GM23338 (cell line): ENCODE data around the gene ALOX5AP. TPM values are rescaled to one million over a fixed set of nuclear protein-coding genes. Genes with fewer than 3 reads are reported as not detected.

Experiments used
- ATAC-seq: fragments of 200-7000 bp; cut with Tn5 transposase; 3 replicates; pipeline ENCODE4 v1.9.1; 2020
- DNase-seq: peaks from one replicate; pipeline ENCODE4 v3.0.0-alpha.2; 2015; ENCODE audit warnings: low spot score
- H2AFZ ChIP-seq: fragments of 200-600 bp; sonication (generic); 2 replicates; pipeline ENCODE4 v1.8.0; 2016; ENCODE audit warnings: antibody characterized with exemption, mild to moderate bottlenecking, moderate library complexity
- H3F3A ChIP-seq: fragments of 200-600 bp; sonication (generic); replicated peaks from 2 replicates; pipeline ENCODE4 v1.8.0; 2017; ENCODE audit warnings: antibody characterized with exemption, mixed run types, low read depth
- H3K27ac ChIP-seq: fragments of 200-600 bp; sonication (generic); 2 replicates; pipeline ENCODE4 v1.6.1; 2016; ENCODE audit warnings: low read depth
- H3K27me3 ChIP-seq: fragments of 200-600 bp; sonication (generic); 2 replicates; pipeline ENCODE4 v1.8.0; 2016; ENCODE audit warnings: mild to moderate bottlenecking, mixed run types, moderate library complexity; ENCODE audit not compliant: insufficient read depth
- H3K36me3 ChIP-seq: fragments of 200-600 bp; sonication (generic); 2 replicates; pipeline ENCODE4 v1.8.0; 2016; ENCODE audit warnings: mild to moderate bottlenecking; ENCODE audit not compliant: insufficient read depth
- H3K4me1 ChIP-seq: fragments of 200-600 bp; sonication (generic); 2 replicates; pipeline ENCODE4 v1.8.0; 2016; ENCODE audit warnings: mild to moderate bottlenecking, moderate library complexity; ENCODE audit not compliant: insufficient read depth
- H3K4me2 ChIP-seq: fragments of 200-600 bp; sonication (generic); 2 replicates; pipeline ENCODE4 v1.7.1; 2017; ENCODE audit warnings: mixed run types
- H3K4me3 ChIP-seq: fragments of 200-600 bp; sonication (generic); 2 replicates; pipeline ENCODE4 v1.6.1; 2016; ENCODE audit warnings: mixed run types
- H3K79me2 ChIP-seq: fragments of 200-600 bp; sonication (generic); replicated peaks from 2 replicates; pipeline ENCODE4 v1.8.0; 2017; ENCODE audit warnings: mild to moderate bottlenecking; ENCODE audit not compliant: insufficient read depth
- H3K9me2 ChIP-seq: fragments of 200-600 bp; sonication (generic); 2 replicates; pipeline ENCODE4 v1.8.0; 2017; ENCODE audit not compliant: insufficient read depth
- H4K20me1 ChIP-seq: fragments of 200-600 bp; sonication (generic); replicated peaks from 2 replicates; pipeline ENCODE4 v1.8.0; 2017; ENCODE audit warnings: mild to moderate bottlenecking; ENCODE audit not compliant: insufficient read depth
- H3K27ac Mint-ChIP-seq: 2 replicates; pipeline ENCODE4 v1.8.0; 2020; ENCODE audit warnings: inconsistent platforms, mild to moderate bottlenecking, moderate library complexity, mixed read lengths
- H3K27me3 Mint-ChIP-seq: 3 replicates; pipeline ENCODE4 v1.8.0; 2022; ENCODE audit warnings: low read depth, mild to moderate bottlenecking, moderate library complexity, mixed read lengths, inconsistent platforms; ENCODE audit not compliant: insufficient read depth, poor library complexity
- H3K36me3 Mint-ChIP-seq: 3 replicates; pipeline ENCODE4 v1.8.0; 2021; ENCODE audit warnings: low read depth, mild to moderate bottlenecking, inconsistent platforms, moderate library complexity, mixed read lengths
- H3K4me1 Mint-ChIP-seq: 3 replicates; pipeline ENCODE4 v1.8.0; 2020; ENCODE audit warnings: mild to moderate bottlenecking, inconsistent platforms, mixed read lengths
- H3K4me3 Mint-ChIP-seq: 3 replicates; pipeline ENCODE4 v1.8.0; 2021; ENCODE audit warnings: moderate library complexity, mild to moderate bottlenecking, inconsistent platforms, mixed read lengths
- H3K9me3 Mint-ChIP-seq: 3 replicates; pipeline ENCODE4 v1.8.0; 2020; ENCODE audit warnings: moderate library complexity, mild to moderate bottlenecking, inconsistent platforms, mixed read lengths
- CREB1 ChIP-seq: fragments of 250-450 bp; sonication (Bioruptor Pico); IDR thresholded peaks from 2 replicates; pipeline ENCODE4 v1.5.0; 2020; ENCODE audit warnings: low read depth, mild to moderate bottlenecking, moderate library complexity
- EZH2 ChIP-seq: fragments of 200-600 bp; sonication (generic); IDR thresholded peaks from one replicate; pipeline ENCODE4 v1.8.0; 2017; ENCODE audit warnings: antibody characterized with exemption, mild to moderate bottlenecking, low read depth; ENCODE audit not compliant: unreplicated experiment
- EZH2phosphoT487 ChIP-seq: fragments of 200-600 bp; sonication (generic); IDR thresholded peaks from one replicate; pipeline ENCODE4 v1.8.1; 2018; ENCODE audit warnings: antibody characterized with exemption; ENCODE audit not compliant: unreplicated experiment
- JUNB ChIP-seq: IDR thresholded peaks from one replicate; pipeline ENCODE4 v1.6.1; 2016; ENCODE audit warnings: antibody characterized with exemption; ENCODE audit not compliant: unreplicated experiment
- NANOG ChIP-seq: IDR thresholded peaks from 2 replicates; pipeline ENCODE4 v1.6.1; 2016; ENCODE audit warnings: antibody characterized with exemption, borderline replicate concordance
- POLR2AphosphoS5 ChIP-seq: IDR thresholded peaks from 2 replicates; pipeline ENCODE4 v1.6.1; 2016; ENCODE audit warnings: antibody characterized with exemption, low read depth
- STAT1 ChIP-seq: IDR thresholded peaks from one replicate; pipeline ENCODE4 v1.6.1; 2016; ENCODE audit warnings: antibody characterized with exemption; ENCODE audit not compliant: unreplicated experiment
- ZNF331 ChIP-seq: fragments of 250-450 bp; sonication (Bioruptor Pico); IDR thresholded peaks from 2 replicates; pipeline ENCODE4 v1.5.0; 2020; ENCODE audit warnings: low read depth, mild to moderate bottlenecking, moderate library complexity
- polyA plus RNA-seq: library from polyadenylated mRNA; unstranded; fragments of >200 nt; fragmentation: Nextera tagmentation; extraction: Ambion mirVana; gene quantifications from 2 replicates; pipeline ENCODE4 v1.2.1, GENCODE V29; 2016
- total RNA-seq: library from RNA; depleted of rRNA; stranded (reverse); fragments of >200 nt; shearing (Covaris generic); gene quantifications from 2 replicates; pipeline ENCODE4 v1.2.3, GENCODE V29; 2014
- TF ChIP-seq, protein P1 (sequence below), 2 experiments: fragments of 200-600 bp in 1 of 2; sonication (generic) in 1 of 2; conservative IDR thresholded peaks; 2 replicates each; pipeline versions ENCODE4 v1.5.1 to v1.6.1; 2016 to 2017; ENCODE audit warnings: antibody characterized with exemption in 2 of 2, low read depth in 2 of 2, mild to moderate bottlenecking in 2 of 2, moderate library complexity in 1 of 2
- TF ChIP-seq, protein P2 (sequence below): IDR thresholded peaks from one replicate; pipeline ENCODE4 v1.6.1; 2018; ENCODE audit warnings: antibody characterized with exemption; ENCODE audit not compliant: unreplicated experiment
- TF ChIP-seq, protein P3 (sequence below): IDR thresholded peaks from 2 replicates; pipeline ENCODE4 v1.6.1; 2016; ENCODE audit warnings: antibody characterized with exemption

The ALOX5AP gene
- total and polyA plus RNA-seq, 2 experiments from 2014 or later: 0.23 TPM; not detected in 1

DNA sequence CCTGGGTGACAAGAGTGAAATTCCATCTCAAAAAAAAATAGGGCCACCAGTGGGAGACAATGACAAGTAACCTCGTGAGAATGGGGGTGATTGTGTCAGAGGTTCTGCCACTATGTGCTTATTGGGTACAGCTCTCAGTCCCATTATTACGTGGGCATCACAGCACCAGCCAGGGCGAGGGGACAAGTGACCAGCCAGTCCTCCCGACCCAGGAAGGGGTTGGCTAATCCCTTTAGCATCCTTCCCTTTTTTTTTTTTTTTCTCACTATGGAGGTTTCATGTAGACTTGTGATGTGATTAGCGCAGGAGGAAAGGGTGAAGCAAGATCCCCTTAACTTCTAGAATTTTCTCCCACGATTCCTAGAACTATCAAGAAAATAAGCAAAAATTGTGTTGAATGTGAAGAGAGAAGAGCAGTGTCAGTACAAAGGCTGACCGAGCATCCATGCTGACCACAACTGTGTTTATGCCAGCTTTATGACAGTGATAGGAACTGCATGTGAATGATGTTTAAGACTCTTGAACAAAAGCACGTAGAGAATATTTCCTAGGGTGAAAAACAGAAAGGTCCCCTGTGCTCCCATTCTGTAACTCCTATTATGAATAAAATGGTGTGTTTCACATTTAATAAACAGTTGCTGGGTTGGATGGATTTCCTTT lies 50.0 kb downstream of the ALOX5AP start:
- Histone ChIP-seq H3K36me3 (no peaks in the 10 kb centered on the region), H3K4me3 (no peak overlapping the region), H2AFZ (no peak overlapping the region), H3K4me2 (no peak overlapping the region), H4K20me1 (no peaks in the 10 kb centered on the region), H3K27me3 (no peaks in the 10 kb centered on the region), H3K9me2 (peaks cover 3% of the 10 kb centered on the region; the same call in 1 of the 2 replicates), H3K79me2 (no peaks in the 10 kb centered on the region), H3K4me1 (no peaks in the 10 kb centered on the region), H3K27ac (no peak overlapping the region), H3F3A (no peaks in the 10 kb centered on the region)
- no peak overlapping the region for H3K27ac Mint-ChIP-seq
- ATAC-seq: no peak
- no peaks in the 10 kb centered on the region for H3K4me1 Mint-ChIP-seq
- no peaks in the 10 kb centered on the region for H3K27me3 Mint-ChIP-seq
- H3K36me3 Mint-ChIP-seq: no peaks in the 10 kb centered on the region
- no peak for DNase-seq
- no peak for TF ChIP-seq ZNF331 (CRISPR knock-in tag)
- TF ChIP-seq NANOG: no peak
- no peak for TF ChIP-seq JUNB
- TF ChIP-seq CREB1 (CRISPR knock-in tag): no peak
- no peak for TF ChIP-seq POLR2AphosphoS5
- H3K4me3 Mint-ChIP-seq: no peak overlapping the region
- peaks cover 10% of the 10 kb centered on the region; the same call in 2 of the 3 replicates for H3K9me3 Mint-ChIP-seq

DNA sequence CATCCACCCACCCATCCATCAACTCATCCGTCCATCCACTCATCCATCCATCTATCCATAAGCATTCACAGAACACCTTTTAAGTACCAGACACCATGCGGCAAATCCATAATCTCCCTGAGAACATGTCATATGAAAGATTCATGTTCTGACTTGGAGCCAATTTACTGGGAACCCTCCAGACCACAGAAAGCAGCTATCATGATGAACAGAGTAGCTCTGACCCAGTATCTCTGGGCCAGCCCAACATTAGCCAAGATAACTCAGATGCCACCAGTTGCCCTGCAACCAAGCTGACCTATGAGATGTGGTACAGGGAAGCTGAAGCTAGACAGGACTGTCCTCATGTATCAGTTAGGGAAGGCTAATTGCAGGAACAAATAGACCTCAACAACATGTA lies 51.3 kb downstream of the ALOX5AP start:
- Histone ChIP-seq H3K4me3 (no peak overlapping the region), H4K20me1 (no peaks in the 10 kb centered on the region), H3K36me3 (no peaks in the 10 kb centered on the region), H2AFZ (no peak overlapping the region), H3K27ac (no peak overlapping the region), H3F3A (no peaks in the 10 kb centered on the region), H3K4me1 (no peaks in the 10 kb centered on the region), H3K27me3 (no peaks in the 10 kb centered on the region), H3K4me2 (no peak overlapping the region), H3K9me2 (peaks cover 3% of the 10 kb centered on the region; the same call in 1 of the 2 replicates), H3K79me2 (no peaks in the 10 kb centered on the region)
- H3K9me3 Mint-ChIP-seq: peaks cover 5% of the 10 kb centered on the region; the same call in 2 of the 3 replicates
- no peaks in the 10 kb centered on the region for H3K4me1 Mint-ChIP-seq
- no peak for DNase-seq
- no peak overlapping the region for H3K27ac Mint-ChIP-seq
- no peak for ATAC-seq
- H3K4me3 Mint-ChIP-seq: no peak overlapping the region
- no peaks in the 10 kb centered on the region for H3K27me3 Mint-ChIP-seq
- no peaks in the 10 kb centered on the region for H3K36me3 Mint-ChIP-seq
- TF ChIP-seq POLR2AphosphoS5 (no peak), CREB1 (CRISPR knock-in tag) (no peak), NANOG (no peak), JUNB (no peak), EZH2phosphoT487 (no peak), ZNF331 (CRISPR knock-in tag) (no peak), STAT1 (no peak), EZH2 (no peak)
- TF ChIP-seq, protein P1, sequence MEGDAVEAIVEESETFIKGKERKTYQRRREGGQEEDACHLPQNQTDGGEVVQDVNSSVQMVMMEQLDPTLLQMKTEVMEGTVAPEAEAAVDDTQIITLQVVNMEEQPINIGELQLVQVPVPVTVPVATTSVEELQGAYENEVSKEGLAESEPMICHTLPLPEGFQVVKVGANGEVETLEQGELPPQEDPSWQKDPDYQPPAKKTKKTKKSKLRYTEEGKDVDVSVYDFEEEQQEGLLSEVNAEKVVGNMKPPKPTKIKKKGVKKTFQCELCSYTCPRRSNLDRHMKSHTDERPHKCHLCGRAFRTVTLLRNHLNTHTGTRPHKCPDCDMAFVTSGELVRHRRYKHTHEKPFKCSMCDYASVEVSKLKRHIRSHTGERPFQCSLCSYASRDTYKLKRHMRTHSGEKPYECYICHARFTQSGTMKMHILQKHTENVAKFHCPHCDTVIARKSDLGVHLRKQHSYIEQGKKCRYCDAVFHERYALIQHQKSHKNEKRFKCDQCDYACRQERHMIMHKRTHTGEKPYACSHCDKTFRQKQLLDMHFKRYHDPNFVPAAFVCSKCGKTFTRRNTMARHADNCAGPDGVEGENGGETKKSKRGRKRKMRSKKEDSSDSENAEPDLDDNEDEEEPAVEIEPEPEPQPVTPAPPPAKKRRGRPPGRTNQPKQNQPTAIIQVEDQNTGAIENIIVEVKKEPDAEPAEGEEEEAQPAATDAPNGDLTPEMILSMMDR (conservative IDR thresholded peaks at IDR 0.05; ENCODE audit: low read depth in 2 of 2): no peak
- TF ChIP-seq, protein P2, sequence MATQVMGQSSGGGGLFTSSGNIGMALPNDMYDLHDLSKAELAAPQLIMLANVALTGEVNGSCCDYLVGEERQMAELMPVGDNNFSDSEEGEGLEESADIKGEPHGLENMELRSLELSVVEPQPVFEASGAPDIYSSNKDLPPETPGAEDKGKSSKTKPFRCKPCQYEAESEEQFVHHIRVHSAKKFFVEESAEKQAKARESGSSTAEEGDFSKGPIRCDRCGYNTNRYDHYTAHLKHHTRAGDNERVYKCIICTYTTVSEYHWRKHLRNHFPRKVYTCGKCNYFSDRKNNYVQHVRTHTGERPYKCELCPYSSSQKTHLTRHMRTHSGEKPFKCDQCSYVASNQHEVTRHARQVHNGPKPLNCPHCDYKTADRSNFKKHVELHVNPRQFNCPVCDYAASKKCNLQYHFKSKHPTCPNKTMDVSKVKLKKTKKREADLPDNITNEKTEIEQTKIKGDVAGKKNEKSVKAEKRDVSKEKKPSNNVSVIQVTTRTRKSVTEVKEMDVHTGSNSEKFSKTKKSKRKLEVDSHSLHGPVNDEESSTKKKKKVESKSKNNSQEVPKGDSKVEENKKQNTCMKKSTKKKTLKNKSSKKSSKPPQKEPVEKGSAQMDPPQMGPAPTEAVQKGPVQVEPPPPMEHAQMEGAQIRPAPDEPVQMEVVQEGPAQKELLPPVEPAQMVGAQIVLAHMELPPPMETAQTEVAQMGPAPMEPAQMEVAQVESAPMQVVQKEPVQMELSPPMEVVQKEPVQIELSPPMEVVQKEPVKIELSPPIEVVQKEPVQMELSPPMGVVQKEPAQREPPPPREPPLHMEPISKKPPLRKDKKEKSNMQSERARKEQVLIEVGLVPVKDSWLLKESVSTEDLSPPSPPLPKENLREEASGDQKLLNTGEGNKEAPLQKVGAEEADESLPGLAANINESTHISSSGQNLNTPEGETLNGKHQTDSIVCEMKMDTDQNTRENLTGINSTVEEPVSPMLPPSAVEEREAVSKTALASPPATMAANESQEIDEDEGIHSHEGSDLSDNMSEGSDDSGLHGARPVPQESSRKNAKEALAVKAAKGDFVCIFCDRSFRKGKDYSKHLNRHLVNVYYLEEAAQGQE: no peak
- TF ChIP-seq, protein P3, sequence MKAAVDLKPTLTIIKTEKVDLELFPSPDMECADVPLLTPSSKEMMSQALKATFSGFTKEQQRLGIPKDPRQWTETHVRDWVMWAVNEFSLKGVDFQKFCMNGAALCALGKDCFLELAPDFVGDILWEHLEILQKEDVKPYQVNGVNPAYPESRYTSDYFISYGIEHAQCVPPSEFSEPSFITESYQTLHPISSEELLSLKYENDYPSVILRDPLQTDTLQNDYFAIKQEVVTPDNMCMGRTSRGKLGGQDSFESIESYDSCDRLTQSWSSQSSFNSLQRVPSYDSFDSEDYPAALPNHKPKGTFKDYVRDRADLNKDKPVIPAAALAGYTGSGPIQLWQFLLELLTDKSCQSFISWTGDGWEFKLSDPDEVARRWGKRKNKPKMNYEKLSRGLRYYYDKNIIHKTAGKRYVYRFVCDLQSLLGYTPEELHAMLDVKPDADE: no peak
